ENCODE results near the gene SLC16A9.
"Not testable (repeated sequence)": the region's sequence is repeated elsewhere in the genome, so short reads cannot be mapped to it uniquely, and the experiment has no call there.

The SLC16A9 gene

GRCh38 chr10:59672150-59672875 is 37.3 kb downstream of the SLC16A9 start:
- no peak for DNase-seq

- DNase-seq = no peak
These were observed 39.4 kb downstream of the SLC16A9 start for GRCh38 chr10:59670269-59670668.

- DNase-seq = no peak
These were observed 41.6 kb downstream of the SLC16A9 start for GRCh38 chr10:59668096-59668495.

GRCh38 chr10:59666310-59666709 is 43.3 kb downstream of the SLC16A9 start:
- DNase-seq = no peak

- DNase-seq = not testable (repeated sequence)
These were observed 46.4 kb downstream of the SLC16A9 start for GRCh38 chr10:59663213-59663612.

- no peak for DNase-seq
These were observed 51.9 kb downstream of the SLC16A9 start for GRCh38 chr10:59657724-59658123.

GRCh38 chr10:59655309-59655708 is 54.3 kb downstream of the SLC16A9 start:
- no peak for DNase-seq

GRCh38 chr10:59654007-59654406 is 55.6 kb downstream of the SLC16A9 start:
- DNase-seq = no peak

GRCh38 chr10:59651902-59652301 is 57.7 kb downstream of the SLC16A9 start:
- no peak for DNase-seq

- no peak for DNase-seq
These were observed 59.9 kb downstream of the SLC16A9 start for GRCh38 chr10:59649606-59650346.

- DNase-seq = peak; percentile 56
These were observed 60.9 kb downstream of the SLC16A9 start for GRCh38 chr10:59648711-59649201.

GRCh38 chr10:59644841-59645240 is 64.8 kb downstream of the SLC16A9 start:
- DNase-seq = no peak

GRCh38 chr10:59641688-59642087 is 68.0 kb downstream of the SLC16A9 start:
- not testable (repeated sequence) for DNase-seq

GRCh38 chr10:59635502-59636290 is 74.0 kb downstream of the SLC16A9 start:
- DNase-seq = no peak

GRCh38 chr10:59634102-59634501 is 75.5 kb downstream of the SLC16A9 start:
- no peak for DNase-seq

- no peak for DNase-seq
These were observed 76.6 kb downstream of the SLC16A9 start for GRCh38 chr10:59633063-59633462.

- no peak for DNase-seq
These were observed 77.5 kb downstream of the SLC16A9 start for GRCh38 chr10:59631882-59632807.

GRCh38 chr10:59631237-59631636 is 78.4 kb downstream of the SLC16A9 start:
- no peak for DNase-seq

GRCh38 chr10:59628965-59629364 is 80.7 kb downstream of the SLC16A9 start:
- DNase-seq = no peak

GRCh38 chr10:59628456-59628855 is 81.2 kb downstream of the SLC16A9 start:
- no peak for DNase-seq

GRCh38 chr10:59627366-59628018 is 82.2 kb downstream of the SLC16A9 start:
- DNase-seq = no peak

GRCh38 chr10:59626523-59626869 is 83.2 kb downstream of the SLC16A9 start:
- DNase-seq = no peak

Measured in NCI-H1436 treated with DMSO at 0.1 percent for 48 hours (cell line).